GM18511 (cell line): Measurements from ENCODE around the gene TBC1D24.
"Not testable (repeated sequence)": the region's sequence is repeated elsewhere in the genome, so short reads cannot be mapped to it uniquely, and the experiment has no call there.

Experiments used
- ATAC-seq: cut with Tn5 transposase; IDR thresholded peaks from one replicate; pipeline ENCODE4 v1.9.1; 2021; ENCODE audit warnings: mild to moderate bottlenecking, moderate library complexity; ENCODE audit not compliant: unreplicated experiment

The TBC1D24 gene

DNA sequence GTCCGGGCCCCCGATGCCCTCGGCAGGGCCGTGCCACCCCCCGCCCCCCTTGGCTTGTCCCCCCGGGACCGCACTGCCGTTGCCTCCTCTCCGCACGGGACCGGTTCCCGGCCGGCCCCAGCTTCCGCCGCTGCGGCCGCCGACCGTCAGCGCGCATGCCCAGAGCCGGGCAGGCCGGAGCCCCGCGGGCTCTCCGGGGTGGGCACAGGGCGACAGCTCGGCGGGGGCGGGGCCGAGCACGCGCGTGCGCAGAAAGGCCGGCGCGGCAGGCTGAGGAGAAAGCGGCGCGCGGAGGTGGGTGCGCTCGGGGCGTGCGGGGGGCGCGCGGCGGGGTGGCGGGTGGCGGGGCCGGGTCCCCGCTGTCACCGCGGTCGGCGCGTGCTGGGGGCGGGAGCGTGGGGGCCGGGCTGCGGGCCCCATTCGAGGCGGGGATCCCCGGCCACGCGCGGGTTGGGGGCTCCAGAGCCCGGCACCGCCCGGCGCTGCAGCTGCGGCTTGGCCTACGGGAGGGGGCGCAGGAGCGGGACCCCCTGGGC is at the start of gene TBC1D24:
Gene TBC1D24, plus strand, starts transcription at position 251 of the 536 bp plus-strand sequence. CDS start 21,022 bp downstream, outside the sequence.
- ATAC-seq, result peak; percentile 60

DNA sequence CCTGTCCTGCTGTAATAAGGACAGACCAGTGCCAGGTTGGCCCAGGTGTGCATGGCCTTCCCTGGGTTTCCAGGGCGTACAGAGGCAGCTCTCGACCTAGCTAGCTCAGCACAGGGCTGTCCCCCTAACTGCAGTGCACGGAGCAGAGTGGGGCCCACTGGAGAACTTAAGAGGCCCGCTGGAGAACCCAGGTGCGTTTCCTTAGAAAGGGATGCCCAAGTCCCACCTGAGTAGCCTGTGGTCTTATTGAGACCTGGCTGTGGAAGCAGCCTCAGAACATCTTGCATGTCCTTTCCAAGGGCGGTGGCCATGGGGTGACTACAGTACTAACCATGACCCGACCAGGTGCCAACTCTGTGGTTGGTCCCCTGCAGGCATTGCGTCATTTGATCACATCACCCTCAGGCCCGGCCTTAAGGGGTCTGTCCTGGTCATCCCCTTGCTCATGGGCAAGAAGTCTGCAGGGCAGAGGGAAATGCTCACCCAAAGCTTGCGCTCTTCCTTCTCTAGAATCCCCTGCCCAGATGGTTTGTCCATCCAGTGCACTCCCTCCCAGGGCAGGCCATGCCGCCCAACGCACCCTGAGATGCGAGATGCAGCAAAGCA is 49.0 kb upstream of the TBC1D24 start:
- ATAC-seq, result no peak

DNA sequence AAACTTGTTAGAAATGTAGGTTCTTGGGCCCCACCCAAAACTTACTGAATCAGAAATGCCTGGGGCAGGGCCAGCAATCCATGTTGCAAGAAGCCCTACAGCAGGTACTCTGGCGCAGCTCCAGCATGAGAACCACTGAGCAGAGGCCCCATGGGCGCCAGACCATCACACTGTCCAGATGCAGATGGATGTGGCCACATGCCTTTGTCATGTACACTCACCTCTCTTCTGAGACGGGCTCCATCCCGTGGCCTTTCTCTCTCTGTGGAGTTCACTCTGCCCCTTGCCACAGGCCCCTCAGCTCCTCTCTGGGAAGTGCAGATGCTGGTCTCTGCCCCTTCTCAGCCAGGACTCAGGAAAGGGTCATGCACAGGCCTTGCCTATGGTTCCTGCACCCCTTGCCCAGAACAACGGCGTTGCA is 48.0 kb upstream of the TBC1D24 start:
- no peak for ATAC-seq

DNA sequence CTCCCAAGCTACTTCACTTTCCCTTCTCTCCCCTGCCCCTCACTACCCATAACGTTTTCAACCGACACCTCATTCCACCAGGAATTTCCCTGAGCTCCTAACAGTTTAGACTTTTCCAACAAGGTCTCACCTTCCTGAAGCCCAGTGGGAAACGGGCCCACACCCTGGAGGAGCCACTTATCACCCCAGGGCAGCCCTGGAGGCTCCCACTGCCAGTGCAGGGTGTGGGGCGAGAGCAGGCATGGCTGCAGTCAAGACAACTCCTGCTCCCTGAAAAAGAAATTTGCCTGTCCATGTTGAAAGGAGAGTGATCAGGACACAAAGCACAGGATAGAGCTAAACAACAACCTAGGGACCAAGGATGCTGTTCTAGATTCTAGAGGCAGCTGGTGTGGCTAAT is 47.4 kb upstream of the TBC1D24 start:
- no peak for ATAC-seq

DNA sequence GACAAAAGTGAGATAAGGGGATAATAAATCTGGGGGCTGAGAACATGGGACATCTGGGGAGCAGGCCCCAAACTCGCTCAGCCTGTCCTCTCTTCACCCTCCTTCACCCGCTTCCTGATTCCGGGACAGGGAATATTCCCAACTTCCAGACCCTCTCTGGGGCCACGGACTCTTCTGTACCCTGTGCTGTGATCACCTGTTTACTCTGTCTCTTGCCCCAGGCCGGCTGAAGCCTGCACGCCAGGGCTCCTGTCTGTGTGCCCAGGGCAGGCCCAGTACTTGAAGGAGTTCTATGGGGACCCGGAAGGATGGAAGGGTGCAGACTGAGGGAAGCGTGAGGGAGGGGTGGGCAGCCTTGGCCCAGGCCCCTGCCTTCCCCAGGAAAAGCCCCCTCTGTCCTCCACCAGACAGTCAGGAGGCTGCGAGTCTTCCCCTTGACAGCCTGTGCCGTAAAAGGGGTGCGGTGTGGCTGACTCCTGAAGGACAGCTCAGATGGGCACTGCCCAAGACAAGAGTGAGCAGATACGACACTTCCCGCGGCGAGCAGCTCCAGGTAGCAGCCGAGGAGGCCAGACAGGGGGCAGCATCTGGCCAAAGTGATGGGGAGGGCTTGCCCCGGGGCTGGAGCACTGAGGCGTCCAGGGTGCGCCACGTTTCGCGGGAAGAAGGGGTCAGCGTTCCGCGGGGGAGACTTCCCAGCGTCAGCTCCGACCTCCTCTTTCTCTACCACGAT is 46.7 kb upstream of the TBC1D24 start:
- ATAC-seq, result peak; percentile 17

DNA sequence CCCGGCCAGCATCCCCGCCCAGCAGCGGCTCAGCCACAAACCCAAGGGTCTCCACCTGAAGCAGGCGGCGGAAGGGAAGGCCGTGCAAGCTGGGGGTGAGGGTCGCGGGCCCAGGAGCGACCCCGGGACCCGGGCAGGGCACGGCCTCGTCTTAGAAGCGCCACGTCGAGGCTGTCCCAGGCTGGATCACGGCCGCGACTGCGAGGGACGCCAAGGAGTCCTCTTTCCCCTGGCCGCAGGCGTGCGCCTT is 46.2 kb upstream of the TBC1D24 start:
- ATAC-seq, result no peak

DNA sequence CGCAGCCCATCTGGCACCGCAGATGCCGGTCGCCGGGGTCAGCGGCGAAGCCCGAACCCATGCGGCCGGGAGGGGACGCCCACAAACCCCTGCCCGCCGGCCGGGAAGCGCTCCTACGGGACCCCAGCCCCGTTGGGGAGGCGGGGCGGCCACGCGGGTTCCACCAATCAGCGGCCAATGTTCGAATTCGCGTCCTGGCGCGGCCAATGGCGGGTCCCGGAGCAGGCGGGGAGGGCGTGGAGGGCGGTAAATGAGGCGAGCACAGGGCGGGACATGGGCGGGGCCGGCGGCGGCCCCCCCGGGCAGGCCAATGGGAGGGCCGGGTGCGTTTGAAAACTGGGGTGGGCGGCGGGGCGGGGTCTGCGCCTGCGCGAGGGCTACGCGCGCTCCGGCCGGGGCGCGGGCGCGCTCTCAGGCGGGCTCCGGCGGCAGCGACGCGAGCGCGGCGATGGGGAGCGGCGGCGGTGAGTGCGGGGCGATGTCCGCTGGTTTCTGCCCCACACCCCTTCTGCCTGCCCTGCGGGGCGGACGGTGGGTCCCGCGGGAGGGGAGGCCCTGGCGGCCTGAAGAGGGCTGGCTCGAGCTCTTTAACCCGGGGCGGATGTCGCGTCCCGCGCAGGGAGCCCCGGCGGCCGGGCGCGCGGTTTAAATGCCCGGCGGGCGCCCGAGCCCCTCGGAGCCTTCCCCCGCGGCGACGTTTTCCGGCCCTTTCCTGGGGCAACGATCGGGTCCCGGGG is 45.7 kb upstream of the TBC1D24 start, which contains the start of gene CCNF:
Gene CCNF, plus strand, starts transcription at position 414 of the 737 bp plus-strand sequence. Its CDS starts 35 bp downstream, at position 449.
- peak; percentile 89 for ATAC-seq

DNA sequence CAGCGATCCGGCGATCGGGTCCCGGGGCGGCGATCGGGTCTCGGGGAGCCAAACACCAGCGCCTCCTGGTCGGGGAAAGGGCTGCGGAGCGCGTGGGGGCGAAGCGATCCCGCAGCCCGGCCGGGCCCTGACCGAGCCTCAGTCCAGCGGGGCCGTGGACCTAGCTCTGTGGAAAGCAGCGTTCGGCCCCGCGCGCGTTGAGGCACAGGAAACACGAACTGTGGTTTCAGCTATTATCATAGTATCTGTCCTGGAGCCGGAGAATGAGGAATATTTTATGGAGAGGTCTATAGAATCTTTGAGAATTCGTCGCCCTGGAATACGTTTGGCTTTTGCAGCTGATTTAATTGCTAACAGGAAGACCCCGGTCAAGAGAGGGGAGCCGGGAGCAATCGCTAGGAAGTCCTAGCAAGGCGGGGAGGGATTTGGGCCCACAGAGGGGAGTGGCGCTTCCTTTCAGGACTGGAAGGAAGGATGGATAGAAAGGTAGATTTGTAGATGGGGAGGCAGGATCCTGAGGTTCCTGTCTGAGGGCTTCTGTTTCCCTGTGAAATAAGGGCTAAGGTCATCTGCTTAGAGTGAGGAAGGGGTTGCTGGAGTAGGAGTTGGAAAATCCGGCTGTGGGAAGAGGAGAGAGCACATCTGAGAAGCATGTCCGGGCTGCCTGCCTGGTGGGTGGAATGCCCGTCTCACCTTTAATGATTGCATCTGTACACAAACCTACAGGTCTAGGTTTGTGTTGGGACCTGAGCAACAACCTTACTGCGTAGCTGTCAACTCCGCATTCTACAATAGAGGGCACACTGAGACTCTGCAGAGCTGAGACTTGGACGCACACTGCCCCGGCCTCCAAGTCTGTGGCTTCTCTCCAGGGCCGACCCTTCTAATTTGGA is 44.9 kb upstream of the TBC1D24 start:
- no peak for ATAC-seq

DNA sequence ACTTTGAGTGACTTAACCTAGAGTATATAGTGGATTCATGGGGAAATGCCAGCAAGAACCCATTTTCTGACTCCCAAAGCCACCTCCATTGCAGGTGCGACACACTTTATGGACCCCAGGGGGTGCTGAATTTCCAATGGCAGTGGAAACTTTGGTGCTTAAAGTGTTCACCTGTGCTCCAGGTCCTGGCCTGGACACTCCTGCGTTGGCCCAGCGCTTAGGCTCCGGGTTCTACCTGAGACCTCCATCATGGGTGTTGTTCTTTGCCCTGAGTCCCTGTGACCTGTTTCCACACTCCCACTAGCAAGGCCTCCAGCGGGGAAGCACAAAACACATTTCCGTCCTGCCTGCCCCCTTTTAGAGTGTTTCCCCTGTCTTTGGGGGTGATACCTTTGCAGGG is 42.6 kb upstream of the TBC1D24 start:
- ATAC-seq, result no peak

DNA sequence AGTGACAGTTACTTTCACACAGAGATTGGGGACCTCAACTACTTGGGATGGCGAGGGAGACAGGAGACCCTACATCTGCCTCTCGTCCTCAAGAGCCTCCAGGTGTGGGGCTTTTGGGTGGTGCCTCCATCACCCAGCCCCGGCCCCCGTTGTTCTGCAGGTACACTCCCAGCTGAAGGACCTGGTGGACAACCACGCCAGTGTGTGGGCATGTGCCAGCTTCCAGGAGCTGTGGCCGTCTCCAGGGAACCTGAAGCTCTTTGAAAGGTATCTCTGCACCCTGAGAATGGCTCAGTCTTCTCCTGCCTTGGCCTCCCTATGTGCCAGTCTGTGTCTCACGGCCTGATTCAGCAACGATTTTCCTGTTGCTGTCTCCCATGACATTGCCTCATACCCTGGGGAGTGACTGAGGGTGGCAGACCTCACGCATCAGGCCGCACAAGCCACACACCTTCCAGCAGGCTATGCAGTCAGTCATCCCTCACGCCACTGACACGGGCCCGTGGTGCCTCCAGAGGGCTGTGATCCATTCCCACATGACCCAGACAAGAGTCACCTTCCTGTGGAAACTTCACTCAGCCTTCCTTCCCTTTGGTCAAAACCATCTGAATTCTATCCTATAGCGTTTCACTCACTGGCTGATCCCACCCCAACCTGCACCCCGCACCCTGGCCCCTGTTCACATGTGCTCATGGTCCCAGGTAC is 42.0 kb upstream of the TBC1D24 start:
- no peak for ATAC-seq

DNA sequence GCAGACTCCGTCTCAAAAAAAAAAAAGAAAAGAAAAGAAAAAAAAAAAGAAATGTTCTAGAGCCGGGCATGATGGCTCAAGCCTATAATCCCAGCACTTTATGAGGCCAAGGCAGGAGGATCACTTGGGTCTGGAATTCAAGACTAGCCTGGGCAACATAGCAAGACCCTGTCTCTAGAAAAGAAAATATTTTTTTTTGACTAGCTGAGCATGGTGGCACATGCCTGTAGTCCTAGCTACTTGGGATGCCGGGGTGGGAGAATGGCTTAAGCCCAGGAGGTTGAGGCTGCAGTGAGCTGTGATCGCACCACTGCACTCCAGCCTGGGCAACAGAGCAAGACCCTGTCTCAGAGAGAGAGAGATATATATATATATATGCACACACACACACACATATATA is 39.7 kb upstream of the TBC1D24 start:
- not testable (repeated sequence) for ATAC-seq

DNA sequence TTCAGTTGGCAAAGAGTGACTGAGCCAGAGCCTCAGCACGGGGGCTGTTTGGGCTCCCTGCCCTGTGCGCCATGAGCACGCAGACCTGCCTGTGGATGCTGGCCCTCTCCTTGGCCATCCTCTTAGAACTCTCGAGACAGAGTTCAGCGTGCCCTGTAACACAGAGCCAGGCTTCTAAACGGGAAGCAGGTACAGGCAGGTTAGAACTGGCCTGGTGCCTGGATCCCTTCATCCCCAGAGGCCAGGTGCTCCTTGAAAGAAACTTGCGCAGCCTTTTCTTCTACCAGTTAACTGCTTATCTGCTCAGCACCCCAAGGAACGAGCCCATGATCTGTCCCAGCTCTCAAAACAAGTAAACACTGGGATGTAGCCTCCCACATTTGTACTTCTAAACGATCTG is 38.8 kb upstream of the TBC1D24 start:
- ATAC-seq, result no peak

DNA sequence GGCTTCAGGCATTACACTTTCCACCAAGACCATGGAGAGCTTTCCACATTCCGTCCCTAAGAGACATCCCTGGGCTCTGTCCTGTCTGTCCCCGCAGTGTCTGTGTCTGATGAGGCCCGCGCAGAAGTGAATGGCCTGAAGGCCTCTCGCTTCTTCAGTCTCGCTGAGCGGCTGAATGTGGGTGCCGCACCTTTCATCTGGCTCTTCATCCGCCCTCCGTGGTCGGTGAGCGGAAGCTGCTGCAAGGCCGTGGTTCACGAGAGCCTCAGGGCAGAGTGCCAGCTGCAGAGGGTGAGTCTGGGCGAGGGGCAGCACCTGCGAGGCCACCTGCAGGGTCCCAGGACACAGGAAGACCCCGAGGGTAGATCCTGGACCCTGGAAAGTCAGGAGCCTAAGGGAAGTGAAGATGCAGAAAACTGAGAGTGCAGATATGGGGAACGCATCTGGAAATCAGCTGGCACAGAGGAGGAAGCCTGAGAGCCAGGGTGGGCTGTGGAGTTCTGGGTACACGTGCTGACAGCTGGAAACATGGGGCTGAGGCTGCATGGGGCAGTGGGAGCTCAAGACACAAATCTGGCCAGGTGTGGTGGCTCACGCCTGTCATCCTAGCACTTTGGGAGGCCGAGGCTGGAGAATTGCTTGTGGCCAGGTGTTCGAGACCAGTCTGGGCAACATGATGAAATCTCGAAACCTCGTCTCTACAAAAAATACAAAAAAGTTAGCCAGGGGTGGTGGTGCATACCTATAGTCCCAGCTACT is 37.7 kb upstream of the TBC1D24 start:
- no peak for ATAC-seq

DNA sequence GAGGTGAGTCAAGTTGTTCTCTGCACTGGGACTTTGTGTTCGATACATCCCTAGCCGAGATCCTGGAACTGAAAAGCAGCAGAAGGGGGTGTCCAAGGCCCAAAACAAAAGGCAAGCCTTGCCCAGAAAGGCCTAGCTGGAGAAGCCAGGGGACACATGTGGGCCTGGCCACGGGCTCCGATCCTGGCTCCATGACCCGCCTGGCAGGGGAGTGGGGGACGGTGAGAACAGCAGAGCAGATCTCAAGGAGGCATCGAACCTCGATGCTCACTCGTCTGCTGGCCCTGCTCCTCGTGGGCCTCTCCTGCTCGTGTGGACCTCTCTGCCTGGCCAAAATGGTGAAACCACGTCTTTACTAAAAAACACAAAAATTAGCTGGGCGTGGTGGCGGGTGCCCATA is 36.8 kb upstream of the TBC1D24 start:
- ATAC-seq, result no peak

DNA sequence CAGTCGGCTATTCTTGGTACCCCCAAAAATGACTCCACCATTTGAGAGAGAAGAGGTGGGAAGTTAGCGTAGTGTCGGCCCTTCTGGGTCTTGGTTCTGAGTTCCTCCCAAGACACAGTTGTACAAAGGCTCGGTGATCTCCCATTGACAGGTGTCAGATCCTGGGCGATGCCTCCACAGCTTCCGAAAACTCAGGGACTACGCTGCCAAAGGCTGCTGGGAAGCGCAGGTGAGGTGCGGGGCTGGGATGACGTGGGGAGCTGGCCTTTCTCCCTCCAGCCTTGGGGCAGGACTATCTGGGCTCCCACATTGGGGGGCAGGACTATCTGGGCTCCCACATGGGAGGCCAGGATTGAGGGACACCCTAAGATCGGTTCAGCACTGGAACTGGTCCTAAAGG is 35.3 kb upstream of the TBC1D24 start:
- no peak for ATAC-seq

DNA sequence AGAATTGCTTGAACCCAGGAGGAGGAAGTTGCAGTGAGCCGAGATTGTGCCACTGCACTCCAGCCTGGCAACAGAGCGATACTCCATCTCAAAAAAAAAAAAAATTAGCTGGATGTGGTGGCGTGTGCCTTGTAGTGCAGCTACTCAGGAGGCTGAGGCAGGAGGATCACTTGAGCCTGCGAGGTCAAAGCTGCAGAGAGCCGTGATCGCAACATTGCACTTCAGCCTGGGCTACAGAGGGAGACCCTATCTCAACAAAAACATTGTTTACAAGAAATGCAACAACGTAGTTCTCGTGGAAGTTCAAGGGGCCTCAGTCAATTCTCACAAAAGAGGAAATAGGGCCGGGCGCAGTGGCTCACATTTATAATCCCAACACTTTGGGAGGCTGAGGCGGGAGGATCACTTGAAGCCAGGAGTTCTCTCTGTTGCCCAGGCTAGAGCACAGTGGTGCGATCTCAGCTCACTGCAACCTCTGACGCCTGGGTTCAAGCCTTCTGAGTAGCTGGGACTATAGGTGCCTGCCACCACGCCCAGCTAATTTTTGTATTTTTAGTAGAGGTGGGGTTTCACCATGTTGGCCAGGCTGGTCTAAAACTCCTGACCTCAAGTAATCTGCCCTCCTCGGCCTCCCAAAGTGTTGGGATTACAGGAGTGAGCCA is 33.7 kb upstream of the TBC1D24 start:
- not testable (repeated sequence) for ATAC-seq

DNA sequence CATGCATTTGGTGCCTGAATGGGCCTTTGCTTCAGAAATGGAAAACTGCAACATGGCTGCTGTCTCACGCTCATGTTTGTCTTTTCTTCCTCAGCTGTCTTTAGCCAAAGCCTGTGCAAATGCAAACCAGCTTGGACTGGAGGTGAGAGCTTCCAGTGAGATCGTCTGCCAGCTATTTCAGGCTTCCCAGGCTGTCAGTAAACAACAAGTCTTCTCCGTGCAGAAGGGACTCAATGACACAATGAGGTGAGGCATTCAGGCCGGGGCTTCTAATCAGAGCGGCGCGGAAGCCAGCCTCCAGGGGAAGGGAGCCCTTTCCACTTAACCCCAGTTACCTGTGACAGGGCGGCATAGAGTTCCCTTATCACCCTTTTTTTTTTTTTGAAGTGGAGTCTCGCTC is 31.4 kb upstream of the TBC1D24 start:
- ATAC-seq, result no peak

DNA sequence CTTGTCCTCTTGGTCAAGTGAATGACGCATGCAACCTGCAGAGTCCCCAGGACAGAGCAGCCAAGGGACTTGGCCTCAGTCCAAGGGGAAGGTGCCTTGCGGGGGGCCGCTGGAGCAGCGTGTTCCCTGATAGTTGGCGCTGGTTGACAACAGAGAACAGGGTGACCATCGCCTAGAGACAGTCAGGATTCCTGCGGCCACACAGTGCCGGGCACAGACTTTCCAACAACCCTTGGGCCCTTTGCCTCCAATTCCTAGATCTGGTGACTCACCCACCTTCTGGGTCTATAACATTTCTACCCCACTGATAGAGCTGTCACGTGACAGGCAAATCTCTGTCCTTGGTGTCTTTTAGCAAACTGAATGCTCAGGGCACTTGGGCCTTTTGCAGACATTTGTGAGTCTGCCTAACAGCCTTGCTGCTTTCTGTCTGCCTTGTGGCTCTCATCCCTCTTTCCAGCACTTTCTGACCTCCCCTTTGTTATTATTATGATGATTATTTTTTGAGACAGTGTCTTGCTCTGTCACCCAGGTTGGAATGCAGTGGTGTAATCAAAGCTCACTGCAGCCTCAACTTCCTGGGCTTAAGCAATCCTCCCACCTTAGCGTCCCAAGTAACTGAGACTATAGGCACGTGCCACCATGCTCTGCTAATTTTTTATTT is 26.9 kb upstream of the TBC1D24 start:
- ATAC-seq, result no peak
